HTR-8/SVneo (cell line): Measurements from ENCODE around the gene KLHL26.

Experiments used
- DNase-seq: peaks from one replicate; pipeline ENCODE4 v3.0.0; 2011; ENCODE audit warnings: low spot score, mixed read lengths; ENCODE audit not compliant: insufficient read length
- FAIRE-seq: peaks from 2 replicates; lab custom pipeline; 2011; peaks lifted over from hg19 to GRCh38; lab: Jason Lieb, UNC

The KLHL26 gene

DNA sequence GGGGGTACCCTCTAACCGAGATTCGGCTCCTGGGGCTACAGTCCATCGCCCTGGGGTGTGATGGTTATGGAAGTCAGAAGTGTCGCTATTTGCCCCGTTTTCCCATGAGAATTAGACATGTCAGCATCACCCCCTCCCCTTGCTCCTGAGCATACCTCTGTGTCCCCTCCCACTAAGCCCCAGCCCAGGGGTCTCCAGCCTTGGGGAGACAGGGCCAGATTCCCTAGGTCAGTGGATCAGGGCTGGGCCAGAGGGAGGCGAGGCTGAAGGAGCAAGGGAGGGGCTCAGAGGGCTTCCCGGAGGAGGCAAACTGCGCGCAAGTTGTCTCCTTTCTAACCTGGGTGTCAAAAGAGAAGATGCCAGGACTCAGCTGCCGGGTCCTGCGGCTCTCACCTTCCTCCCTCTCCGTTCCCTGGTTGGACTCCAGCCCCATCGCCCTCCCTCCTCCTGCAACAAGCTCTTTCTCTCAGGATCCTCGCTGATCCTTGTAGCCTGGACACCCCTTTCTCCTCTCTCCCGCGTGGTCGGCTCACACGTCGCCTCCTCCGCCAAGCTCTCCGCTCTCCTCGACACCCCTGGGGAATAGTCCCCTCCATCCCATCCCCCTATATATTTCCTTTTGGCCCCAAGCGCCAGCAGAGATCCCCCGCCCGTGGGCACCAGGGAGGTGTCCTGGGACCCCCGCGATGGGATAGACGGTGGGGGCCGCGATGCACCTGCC is 24.6 kb upstream of the KLHL26 start:
- DNase-seq (no peak), FAIRE-seq (no peak)

DNA sequence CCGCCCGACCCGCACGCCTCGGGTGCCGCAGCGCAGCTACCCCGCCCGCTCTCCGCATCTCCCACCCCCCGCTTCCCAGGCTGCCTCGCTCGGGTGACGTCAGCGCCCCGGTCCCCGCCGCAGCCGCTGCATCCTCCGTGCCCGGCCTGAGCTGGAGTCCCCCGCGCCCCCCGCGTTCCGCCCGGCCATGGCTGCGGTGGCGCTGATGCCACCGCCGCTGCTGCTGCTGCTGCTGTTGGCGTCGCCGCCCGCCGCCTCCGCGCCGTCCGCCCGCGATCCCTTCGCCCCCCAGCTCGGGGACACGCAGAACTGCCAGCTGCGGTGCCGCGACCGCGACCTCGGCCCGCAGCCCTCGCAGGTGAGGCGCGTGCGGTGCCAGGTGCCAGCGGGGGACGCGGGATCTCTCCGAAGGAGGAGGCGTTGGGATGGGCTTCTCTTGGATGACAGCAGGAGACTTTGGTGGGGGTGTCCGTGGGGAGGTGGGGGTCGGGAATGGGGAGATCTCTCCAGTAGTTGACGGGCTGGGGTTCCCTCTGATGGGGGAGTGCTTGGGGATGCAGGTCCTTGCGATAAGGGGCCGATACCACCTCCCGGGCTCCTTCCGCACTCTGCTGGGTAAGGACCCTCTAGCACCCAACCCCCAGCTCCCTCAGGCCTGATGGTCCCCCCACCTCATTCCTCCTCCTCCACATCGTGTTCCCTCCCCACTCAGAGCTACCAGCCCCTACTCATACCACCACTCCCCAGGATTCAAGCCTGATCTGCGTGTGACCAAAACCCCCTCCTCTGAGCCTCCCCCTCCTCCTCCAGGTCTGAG is 23.8 kb upstream of the KLHL26 start, which contains the start of gene TMEM59L:
Gene TMEM59L (plus strand): TSS at position 99 of the 817 bp plus-strand sequence. CDS start 89 bp downstream, at position 188.
- DNase-seq (no peak), FAIRE-seq (peak; percentile 48)

DNA sequence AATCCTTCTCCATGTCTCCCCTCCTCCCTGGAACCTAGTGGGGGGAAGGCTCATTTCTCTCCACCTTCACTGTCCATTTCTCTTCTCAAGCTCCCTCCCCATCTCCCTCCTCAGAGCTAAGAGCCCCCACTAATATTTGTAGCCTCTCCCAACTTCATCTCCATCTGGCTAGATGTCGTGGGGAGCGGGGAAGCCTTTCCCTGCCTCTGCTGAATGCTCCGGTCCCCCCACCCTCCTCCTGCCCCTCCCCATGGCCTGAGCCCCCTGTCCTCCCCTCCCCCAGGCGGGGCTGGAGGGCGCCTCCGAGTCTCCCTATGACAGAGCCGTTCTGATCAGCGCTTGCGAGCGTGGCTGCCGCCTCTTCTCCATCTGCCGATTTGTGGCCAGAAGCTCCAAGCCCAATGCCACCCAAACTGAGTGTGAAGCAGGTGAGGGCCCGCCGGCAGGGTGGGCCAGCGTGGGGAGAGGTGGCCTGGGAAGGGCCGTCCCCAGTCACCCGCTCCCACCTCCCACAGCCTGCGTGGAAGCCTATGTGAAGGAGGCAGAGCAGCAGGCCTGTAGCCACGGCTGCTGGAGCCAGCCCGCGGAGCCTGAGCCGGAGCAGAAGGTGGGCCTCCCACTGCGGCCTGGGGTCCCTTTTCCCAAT is 23.1 kb upstream of the KLHL26 start:
- FAIRE-seq (no peak), DNase-seq (no peak)

DNA sequence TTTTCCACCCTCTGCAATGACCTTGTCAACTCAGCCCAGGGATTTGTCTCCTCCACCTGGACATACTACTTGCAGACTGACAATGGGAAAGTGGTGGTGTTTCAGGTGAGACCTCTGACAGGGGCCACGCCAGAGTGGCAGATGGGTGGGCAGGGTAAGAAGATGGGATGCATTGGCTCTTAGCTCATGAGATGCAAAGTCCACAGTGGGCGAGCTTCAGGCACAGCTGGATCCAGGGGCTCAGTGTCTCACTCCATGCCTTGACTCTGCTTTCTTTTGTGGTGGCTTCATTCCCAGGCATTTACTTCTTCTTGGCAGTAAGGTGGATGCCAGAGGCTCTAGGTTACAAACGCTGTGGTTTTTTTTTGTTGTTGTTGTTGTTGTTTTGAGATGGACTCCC is 20.8 kb upstream of the KLHL26 start:
- FAIRE-seq (no peak), DNase-seq (no peak)

DNA sequence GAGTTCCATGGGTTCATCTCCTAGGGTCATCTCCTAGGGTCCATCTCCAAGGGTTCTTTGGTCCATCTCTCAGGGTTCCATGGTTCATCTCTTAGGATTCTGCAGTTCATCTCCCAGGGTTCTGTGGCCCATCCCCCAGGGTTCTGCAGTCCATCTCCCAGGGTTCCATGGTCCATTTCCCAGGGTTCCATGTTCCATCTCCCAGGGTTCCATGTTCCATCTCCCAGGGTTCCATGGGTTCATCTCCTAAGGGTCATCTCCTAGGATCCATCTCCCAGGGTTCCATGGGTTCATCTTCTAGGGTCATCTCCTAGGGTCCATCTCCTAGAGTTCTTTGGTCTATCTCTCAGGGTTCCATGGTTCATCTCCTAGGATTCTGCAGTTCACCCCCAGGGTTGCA is 19.3 kb upstream of the KLHL26 start:
- DNase-seq (no peak), FAIRE-seq (no peak)

DNA sequence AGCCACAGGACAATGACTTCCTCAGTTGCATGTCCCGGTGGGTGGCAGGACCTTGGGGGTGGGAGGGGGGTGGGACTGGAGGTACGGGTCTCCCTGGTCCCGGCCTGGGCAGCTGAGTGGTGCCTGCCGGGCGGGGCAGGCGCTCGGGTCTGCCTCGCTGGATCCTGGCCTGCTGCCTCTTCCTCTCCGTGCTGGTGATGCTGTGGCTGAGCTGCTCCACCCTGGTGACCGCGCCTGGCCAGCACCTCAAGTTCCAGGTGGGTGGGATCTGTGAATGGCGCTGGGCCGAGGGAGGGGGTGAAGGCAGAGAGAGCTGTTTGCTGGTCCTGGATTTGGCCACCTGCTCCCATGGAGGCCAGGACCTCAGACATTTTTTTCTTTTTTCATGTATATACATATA is 18.6 kb upstream of the KLHL26 start:
- FAIRE-seq, result no peak

DNA sequence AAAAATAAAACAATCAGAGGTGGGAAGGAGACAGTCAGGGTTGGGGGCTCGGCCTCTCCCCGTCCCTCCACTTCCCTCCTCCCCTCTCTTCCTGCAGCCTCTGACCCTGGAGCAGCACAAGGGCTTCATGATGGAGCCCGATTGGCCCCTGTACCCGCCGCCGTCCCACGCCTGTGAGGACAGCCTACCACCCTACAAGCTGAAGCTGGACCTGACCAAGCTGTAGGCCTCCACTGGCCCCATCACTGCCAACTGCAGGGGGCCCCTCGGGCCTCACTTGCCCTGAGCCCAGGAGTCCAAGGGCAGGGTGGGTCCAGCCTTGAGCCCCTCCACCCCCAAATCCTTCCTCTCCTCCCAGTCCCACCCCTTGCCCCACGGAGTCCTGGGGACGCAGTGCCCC is 16.5 kb upstream of the KLHL26 start:
- no peak for FAIRE-seq
- no peak for DNase-seq

More for the DNA sequence above, 18.6 kb upstream of the KLHL26 start:
- DNase-seq, result no peak

DNA sequence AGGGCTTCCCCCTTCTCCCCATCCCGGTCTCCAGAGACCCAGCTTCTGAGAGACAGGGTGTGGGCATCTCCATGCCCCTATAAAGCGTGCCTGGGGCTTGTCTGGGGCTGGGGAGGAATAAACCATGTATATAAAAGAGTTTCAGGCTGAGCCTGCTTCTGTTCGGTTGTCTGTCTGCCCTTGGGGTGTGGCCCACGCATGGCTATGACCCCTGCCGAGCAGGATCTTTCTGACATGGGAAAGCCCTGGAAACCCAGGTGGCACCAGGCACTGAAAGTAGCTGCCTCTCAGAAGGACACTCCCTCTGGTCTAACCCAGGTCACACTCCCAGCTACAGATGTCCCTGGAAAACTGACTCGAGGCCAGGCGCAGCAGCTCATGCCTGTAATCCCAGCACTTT is 15.9 kb upstream of the KLHL26 start:
- FAIRE-seq, result no peak
- DNase-seq, result no peak

DNA sequence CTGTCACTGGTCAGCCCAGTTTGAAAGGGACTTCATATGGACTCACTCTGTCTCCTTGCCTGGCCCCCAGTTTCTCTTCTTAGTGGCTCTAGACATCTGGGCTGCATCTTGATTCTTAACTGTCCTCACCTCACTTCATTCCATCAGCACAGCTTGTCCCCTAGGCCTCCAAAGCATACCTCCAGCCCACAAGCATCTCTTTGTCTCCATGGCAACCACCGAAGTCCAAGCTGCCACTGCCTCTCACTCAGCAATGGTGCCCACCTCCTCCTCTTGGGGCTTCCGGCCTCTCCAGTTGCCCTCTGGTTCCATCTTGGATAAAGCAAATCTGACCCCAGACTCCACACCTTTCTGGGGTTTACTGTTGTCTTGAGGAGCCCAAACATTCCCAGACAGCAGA is 9.9 kb upstream of the KLHL26 start:
- no peak for FAIRE-seq
- no peak for DNase-seq

DNA sequence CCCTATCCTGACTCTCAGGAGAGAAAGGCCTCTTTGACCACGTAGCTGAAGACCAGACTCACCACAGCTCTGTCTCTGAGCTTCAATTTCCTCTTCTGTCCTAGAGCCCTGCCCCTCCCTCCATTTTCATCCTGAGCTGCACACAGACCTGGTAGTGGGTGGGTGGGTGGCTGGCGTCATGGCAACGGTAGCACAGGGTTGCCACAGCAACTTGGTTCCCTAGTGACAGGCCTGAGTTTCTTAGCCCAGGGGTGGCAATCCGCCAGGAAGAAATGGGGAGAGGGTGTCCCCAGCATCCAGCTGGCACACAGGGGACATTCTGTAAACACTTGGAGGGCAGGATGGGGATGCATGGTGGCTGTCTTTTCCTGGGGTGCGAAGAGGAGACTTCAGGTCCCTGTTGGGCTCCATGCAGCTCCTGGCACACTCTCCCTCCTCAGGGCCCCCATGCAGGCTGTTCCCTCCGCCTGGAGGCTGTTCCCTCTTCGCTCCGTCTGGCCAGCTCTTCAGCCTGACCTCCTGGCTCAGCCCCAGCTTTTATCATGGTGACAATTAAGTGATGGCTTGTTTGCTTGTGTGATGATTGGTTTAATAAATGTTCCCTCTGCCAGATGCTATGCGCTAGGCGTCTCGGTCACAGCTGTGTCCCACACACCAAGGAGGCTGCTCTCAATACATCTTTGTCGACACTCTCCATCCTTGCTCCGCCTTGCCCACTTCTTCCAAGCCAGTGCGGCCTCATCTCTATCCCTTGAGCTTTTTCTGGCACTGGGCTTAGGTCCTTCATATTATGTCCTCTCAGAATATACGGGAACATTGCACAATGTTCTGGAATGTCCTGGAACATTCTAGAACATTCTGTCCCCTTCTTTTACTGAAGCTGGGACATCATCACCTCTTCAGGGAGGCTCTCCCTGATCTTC is 7.4 kb upstream of the KLHL26 start:
- FAIRE-seq (no peak), DNase-seq (no peak)

DNA sequence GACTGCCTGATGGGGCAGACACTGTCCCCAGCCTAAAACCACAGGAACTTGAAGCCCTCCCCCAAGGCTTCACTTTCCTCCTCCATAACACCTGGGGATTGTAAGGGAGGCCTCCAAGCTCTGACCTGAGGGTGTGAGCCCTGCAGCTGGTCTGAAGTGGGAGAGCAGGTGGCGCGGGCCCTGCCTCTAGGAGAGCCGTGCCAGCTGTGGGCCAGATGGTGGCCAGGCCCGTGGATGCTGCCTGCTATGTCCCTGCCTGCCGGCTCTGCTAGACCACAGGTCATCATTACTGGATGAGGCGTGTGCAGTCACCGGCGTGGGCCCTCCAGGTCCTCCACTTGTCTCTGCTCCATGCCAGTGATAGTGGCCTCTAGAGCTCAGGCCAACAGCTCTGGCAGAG is 3.5 kb upstream of the KLHL26 start:
- no peak for FAIRE-seq
- DNase-seq, result no peak

DNA sequence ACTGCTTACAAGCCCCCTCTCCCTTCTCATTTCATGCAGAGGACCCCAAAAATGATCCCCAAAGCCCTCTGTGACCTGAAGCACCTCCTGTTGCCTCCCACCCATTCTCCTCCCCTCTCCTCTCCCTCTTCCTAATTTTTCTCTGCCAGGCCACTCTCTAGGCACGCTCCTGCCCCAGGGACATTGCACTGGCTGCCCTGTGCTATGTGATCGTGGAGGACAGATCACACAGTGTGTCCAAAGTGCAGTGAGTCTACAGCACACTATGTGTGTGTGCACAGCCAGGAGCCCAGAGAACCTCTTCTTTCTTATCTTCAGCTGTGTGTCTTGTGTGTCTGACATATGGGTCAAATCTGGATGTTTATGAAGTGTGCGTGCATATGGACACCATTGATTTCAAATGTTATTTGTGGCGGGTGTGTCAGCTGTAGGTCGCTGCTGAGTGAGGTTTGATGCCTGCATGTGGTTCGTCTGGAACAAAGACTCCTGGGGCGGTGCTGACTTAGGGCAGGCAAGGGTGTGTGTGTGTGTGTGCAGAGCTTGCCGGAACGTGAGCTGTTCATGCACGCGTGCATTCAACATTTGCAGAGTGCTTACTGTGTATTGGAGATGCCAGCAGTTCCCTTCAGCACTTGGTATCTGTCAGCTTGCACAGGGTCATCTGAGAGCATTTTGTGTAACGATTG is 2.1 kb upstream of the KLHL26 start:
- DNase-seq, result no peak
- peak; percentile 80 for FAIRE-seq

DNA sequence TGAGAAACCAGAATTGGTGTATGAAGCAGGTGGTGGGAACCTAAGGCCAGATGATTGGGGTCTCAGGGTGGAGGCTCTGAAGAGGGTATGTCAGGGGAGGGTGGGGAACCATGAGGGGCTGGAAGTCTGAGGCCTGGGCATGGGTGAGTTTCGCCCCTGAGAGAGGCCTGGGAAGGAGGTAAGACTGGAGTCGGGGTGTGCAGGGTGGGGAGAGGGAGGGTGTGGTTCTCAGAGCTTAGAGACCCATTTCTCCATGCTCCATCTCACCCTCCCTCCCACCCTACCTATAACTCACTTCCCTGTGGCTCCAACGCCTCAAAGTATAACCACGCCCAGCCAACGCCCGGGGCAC is 1.0 kb upstream of the KLHL26 start:
- FAIRE-seq, result no peak
- DNase-seq, result no peak

DNA sequence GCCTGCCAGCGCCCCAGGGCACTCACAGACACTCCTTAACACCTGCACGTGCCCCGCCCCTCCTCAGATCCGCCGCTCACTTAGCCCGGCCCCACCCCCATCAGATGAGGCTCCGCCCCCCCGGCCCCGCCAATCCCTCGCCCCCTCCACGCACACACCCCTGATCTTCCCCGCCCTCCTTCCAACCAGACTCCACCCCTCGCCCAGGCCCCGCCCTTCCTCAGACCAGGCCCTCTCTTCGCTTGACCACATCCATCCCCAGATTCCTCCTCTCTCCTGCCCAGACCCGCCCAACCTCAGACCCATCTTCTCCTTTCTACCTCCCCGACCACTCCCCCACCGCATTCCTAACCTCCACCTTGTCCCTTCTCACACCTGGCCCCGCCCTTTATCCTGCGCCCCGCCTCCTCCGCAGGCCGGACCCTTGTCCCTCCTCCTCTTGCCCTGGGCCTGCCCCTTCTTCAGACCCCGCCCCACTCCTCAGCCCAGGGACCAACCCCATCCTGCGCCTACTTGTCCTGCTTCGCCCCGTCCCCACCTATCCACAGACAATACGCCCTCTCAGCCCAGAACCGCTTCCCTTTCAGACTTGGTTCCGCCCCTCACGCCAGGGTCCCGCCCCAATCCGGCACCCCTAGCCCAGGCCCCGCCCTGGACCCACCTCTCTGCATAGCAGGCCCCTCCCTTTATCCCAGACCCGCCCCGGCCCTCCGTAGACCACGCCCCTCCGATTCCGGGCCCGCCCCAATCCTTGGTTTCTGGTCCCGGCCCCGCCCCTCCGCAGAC is 452 bp upstream of the KLHL26 start:
- FAIRE-seq (peak; percentile 98), DNase-seq (peak; percentile 98)

DNA sequence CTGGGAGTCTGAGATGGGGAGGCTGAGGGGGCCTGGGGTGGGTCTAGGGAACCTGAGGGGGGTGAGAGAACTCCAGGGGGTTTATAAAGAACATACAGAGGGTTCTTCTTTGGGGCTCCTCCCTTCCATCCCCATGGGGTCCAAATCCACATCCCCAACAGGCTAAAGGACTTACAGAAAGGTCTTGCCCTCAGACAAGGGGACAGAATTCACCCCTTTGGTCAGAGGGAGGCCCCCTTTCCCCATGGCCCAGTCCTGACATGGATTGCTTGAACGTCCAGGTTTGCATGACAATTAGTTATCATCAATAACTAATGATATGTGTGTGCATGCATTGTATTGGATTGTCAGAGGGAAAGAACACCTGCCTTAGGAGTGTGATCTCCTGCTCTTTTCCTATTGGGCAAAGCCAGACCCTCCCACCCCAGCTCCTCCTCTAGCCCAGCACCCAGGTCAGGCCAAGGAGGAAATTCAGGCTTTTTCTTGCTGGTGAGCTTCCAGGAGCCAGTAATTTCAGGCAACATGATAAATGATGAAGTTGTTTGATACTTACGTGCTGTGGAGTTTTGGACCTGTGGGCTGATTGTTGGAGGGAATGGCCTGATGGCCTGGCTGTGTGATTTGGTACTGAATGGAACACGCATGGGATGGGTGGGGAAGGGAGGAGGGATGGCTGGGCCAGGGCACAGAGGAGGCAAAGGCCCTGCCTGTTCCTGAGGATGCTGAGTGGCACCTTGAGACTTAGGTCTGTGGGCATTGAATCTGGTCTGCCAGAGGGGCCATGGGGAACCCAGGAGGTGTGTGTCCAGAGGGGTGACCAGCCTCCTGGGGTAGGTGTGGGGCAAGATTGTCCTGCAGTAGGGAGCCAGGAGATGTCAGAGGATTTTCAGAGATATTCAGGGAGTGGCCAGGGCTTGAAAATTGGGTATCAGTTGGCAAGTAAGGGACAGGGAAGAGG is 1.1 kb downstream of the KLHL26 start:
- DNase-seq (no peak), FAIRE-seq (no peak)

DNA sequence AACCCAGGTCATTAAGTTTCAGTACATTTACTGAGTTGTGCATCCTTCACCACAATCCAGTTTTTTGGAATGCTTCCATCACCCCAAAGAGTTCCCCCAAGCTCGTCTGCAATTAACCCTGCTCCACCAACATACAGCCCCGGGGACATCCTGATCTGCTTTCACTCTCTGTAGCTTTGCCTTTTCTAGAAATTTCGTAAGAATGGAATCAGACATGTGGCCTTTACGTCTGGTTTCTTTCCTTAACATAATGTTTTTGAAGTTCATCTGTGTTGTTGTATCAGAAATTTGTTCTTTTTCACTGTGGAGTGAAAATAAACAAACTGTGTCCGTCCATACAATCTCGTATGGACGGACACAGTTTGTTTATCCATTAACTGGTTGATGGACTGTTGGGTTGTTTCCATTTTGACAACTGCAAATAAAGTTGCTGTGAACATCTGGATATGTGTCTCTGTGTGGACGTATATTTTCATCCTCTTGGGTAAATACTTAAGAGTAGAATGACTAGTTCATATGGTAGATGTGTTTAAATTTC is 2.9 kb downstream of the KLHL26 start:
- FAIRE-seq, result no peak
- DNase-seq, result no peak

DNA sequence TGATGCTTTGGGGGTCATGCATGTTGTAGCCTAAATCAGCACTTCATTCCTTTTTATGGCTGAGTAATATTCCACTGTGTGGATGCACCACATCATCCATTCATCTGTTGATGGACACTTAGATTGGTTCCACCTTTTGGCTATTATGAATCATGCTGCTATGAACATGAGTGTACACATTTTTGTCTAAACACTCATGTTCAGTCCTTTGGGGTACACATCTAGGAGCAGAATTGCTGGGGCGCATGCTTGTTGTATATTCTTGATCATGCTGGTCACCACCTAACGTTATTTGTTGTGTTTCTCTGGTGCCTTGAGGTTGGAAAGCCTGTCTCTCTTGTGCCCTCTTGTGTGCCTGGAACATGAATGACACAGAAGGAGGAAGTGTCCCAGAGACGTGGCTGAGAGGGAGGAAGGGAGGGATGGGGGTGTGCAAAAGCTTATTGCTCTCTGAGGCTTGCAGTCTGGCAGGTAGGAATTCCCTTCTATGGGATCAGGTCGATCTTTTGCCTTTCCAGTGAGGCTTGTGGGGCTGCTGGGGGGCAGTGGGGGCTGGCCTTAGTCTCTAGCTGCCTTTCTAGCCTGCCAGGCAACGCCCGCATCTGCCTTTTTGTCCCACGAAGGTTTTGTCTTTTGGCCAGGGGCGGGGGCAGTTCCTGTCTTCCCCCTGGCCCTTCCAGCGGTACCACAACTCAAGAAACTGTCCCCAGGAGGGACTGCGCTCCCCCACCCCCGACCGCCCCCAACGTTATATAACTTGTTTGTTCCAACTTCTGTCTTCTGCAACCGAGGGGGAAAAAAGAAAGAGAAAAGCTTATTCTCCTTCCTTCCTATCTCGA is 7.6 kb downstream of the KLHL26 start:
- no peak for DNase-seq
- no peak for FAIRE-seq
